ENCODE data around the gene RNASET2. TPM values are rescaled to one million over a fixed set of nuclear protein-coding genes. Genes with fewer than 3 reads are reported as not detected.

The RNASET2 gene
- total and polyA plus RNA-seq, 10 of the 15 experiments (the other 5 are each of a cell fraction or from before 2014, with no cell fraction given), result 5.5 to 225 (median 50.2) TPM

- no peak for TF ChIP-seq ATF7 (IDR thresholded peaks at IDR 0.05; ENCODE audit: low read depth)
- peak; percentile 38 for TF ChIP-seq NRF1 (conservative IDR thresholded peaks at IDR 0.05; ENCODE audit: low read depth, low read length)
- TF ChIP-seq RELA (IDR thresholded peaks at IDR 0.05; ENCODE audit: borderline replicate concordance, partially characterized antibody), result no peak
- no peak for TF ChIP-seq ZNF592 (IDR thresholded peaks at IDR 0.05)
- no peak for TF ChIP-seq HDAC6 (IDR thresholded peaks at IDR 0.05; ENCODE audit: unreplicated experiment)
- no peak for TF ChIP-seq ATF3 (IDR thresholded peaks at IDR 0.05; ENCODE audit: borderline replicate concordance, extremely low read depth, low read depth, low read length)
- peak; percentile 62; the same call in 1 of the 2 replicates for TF ChIP-seq DPF2 (IDR thresholded peaks at IDR 0.05)
- 0 out of 2 replicates have a peak, but pooled peaks have one; percentile 30 for TF ChIP-seq TAF1 (IDR thresholded peaks at IDR 0.05; ENCODE audit: borderline replicate concordance, low read depth, low read length)
- TF ChIP-seq MXI1 (IDR thresholded peaks at IDR 0.05; ENCODE audit: low read depth, low read length), result peak; percentile 78
- TF ChIP-seq MLLT1 (IDR thresholded peaks at IDR 0.05), result no peak
- TF ChIP-seq ZNF207 (IDR thresholded peaks at IDR 0.05; ENCODE audit: borderline replicate concordance), result no peak
- TF ChIP-seq IKZF2 (IDR thresholded peaks at IDR 0.05), result no peak
- TF ChIP-seq CUX1 (IDR thresholded peaks at IDR 0.05; ENCODE audit: insufficient replicate concordance, low read depth, low read length), result no peak
- no peak for TF ChIP-seq RBBP5 (conservative IDR thresholded peaks at IDR 0.05)
- TF ChIP-seq NKRF (conservative IDR thresholded peaks at IDR 0.05), result peak; percentile 76
These were observed at the start of gene RNASET2 (continued) for GRCh38 chr6:166956444-166957086.

Measured in GM12878 (cell line).